ENCODE measurements around the gene RMND1. TPM values are rescaled to one million over a fixed set of nuclear protein-coding genes. Genes with fewer than 3 reads are reported as not detected.
A peak's percentile ranks its signal among the peaks of the same experiment; 100 is the strongest.

Gene RMND1
- total RNA-seq, 2 experiments from 2014 or later, result 19.0 to 19.7 TPM

GRCh38 chr6:151413372-151414145 is 38.4 kb downstream of the RMND1 start:
- TF ChIP-seq, protein P1, sequence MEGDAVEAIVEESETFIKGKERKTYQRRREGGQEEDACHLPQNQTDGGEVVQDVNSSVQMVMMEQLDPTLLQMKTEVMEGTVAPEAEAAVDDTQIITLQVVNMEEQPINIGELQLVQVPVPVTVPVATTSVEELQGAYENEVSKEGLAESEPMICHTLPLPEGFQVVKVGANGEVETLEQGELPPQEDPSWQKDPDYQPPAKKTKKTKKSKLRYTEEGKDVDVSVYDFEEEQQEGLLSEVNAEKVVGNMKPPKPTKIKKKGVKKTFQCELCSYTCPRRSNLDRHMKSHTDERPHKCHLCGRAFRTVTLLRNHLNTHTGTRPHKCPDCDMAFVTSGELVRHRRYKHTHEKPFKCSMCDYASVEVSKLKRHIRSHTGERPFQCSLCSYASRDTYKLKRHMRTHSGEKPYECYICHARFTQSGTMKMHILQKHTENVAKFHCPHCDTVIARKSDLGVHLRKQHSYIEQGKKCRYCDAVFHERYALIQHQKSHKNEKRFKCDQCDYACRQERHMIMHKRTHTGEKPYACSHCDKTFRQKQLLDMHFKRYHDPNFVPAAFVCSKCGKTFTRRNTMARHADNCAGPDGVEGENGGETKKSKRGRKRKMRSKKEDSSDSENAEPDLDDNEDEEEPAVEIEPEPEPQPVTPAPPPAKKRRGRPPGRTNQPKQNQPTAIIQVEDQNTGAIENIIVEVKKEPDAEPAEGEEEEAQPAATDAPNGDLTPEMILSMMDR (IDR thresholded peaks at IDR 0.05), result no peak
- H3K36me3 Mint-ChIP-seq (ENCODE audit: low read depth), result peaks cover 64% of the 10 kb centered on the region
- POLR2A ChIA-PET, result interaction anchor here (0.8 to 1.2 kb wide), 4 partner anchors 13 to 25 kb away, joined by 3 to 6 read pairs (median 5); no protein-coding TSS in a partner anchor

DNA sequence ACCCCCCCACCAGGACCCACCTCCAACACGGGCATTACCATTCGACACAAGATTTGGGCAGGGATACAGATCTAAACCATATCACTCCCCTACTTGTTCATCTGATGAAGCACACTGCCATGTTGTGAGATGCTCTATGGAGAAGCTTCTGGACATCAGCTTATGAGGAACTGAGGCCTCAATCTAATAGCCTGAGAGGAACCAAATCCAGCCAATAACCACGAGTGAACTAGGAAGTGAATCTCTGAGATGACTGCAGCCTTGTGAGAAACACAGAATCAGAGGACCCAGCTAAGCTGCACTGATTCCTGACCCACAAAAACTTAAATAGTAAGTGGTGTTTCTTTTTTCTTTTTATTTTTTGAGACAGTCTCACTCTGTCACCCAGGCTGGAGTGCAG is 39.0 kb downstream of the RMND1 start:
- DNase-seq (no peak), ATAC-seq (no peak)
- Mint-ChIP-seq H3K9me3 (peaks cover 7% of the 10 kb centered on the region), H3K36me3 (ENCODE audit: low read depth) (peaks cover 64% of the 10 kb centered on the region), H3K4me1 (ENCODE audit: low read depth) (peaks cover 18% of the 10 kb centered on the region), H3K27me3 (no peaks in the 10 kb centered on the region), H3K27ac (no peak overlapping the region), H3K4me3 (no peak overlapping the region)
- intact Hi-C loops (cut with micrococcal nuclease), result no loop called here
- ChIA-PET POLR2A (interaction anchor here (1.2 kb wide), 2 partner anchors 15 to 26 kb away, joined by 3 to 6 read pairs; no protein-coding TSS in a partner anchor), CTCF (no interaction called here)
- TF ChIP-seq, protein P1 (IDR thresholded peaks at IDR 0.05), result no peak

More at GRCh38 chr6:151413372-151414145, 38.4 kb downstream of the RMND1 start:
- Mint-ChIP-seq H3K4me3 (no peak overlapping the region), H3K4me1 (ENCODE audit: low read depth) (peaks cover 18% of the 10 kb centered on the region), H3K9me3 (peaks cover 7% of the 10 kb centered on the region), H3K27ac (no peak overlapping the region), H3K27me3 (no peaks in the 10 kb centered on the region)
- DNase-seq (peak; percentile 67), ATAC-seq (peak; percentile 93)
- CTCF ChIA-PET, result interaction anchor here (0.8 kb wide), 1 partner anchor 16 kb away, joined by 3 read pairs; no protein-coding TSS in a partner anchor
- intact Hi-C loops (cut with micrococcal nuclease), result no loop called here

DNA sequence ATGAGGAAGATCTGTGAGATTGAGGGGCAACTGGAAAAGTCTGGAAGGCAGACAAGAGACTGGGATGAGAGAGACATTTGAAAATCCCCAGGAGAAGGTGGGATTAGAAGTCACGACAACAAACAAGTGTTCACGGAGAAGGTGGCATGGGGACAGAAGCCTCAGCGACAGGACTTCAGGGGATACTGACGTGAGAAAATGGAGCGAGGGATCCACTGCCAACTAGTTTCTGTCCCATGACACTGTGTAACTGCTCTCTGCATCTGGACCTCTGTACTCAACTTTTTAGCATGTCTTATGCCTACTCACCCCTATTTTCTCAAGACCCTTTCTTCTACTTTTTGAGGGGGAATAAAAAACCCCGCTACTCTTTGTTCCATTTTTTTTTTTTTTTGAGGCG is 42.2 kb downstream of the RMND1 start:
- peak overlapping the region; percentile 27 for H3K27ac Mint-ChIP-seq
- H3K27me3 Mint-ChIP-seq, result no peaks in the 10 kb centered on the region
- intact Hi-C loops (cut with micrococcal nuclease), result no loop called here
- TF ChIP-seq, protein P1 (IDR thresholded peaks at IDR 0.05), result no peak
- no peak for ATAC-seq
- no peak for DNase-seq
- ChIA-PET CTCF (no interaction called here), POLR2A (no interaction called here)
- H3K4me1 Mint-ChIP-seq (ENCODE audit: low read depth), result peaks cover 23% of the 10 kb centered on the region
- peaks cover 60% of the 10 kb centered on the region for H3K36me3 Mint-ChIP-seq (ENCODE audit: low read depth)
- no peak overlapping the region for H3K4me3 Mint-ChIP-seq
- peaks cover 5% of the 10 kb centered on the region for H3K9me3 Mint-ChIP-seq

DNA sequence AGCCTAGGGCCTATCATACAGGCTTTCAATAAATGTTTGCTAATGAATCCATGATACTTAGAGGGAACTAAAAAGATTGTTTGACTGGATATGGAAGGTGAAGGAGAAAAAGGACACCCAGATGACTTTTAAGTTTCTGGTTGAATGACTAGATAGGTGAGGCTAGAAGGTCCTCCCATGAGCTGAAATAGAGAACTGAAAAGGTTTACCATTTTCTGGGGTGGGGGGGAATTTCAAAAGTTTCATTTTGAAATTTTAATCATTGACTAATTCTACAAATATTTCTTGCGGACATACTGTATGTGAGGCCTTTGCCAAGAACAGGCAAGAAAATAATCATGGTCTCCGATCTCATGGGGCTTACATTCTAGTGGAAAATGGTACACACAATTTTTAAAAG is 42.7 kb downstream of the RMND1 start:
- H3K4me1 Mint-ChIP-seq (ENCODE audit: low read depth), result peaks cover 19% of the 10 kb centered on the region
- no peak overlapping the region for H3K4me3 Mint-ChIP-seq
- CTCF ChIA-PET, result no interaction called here
- peaks cover 59% of the 10 kb centered on the region for H3K36me3 Mint-ChIP-seq (ENCODE audit: low read depth)
- H3K27me3 Mint-ChIP-seq, result no peaks in the 10 kb centered on the region
- peak overlapping the region; percentile 40 for H3K27ac Mint-ChIP-seq
- no peak for ATAC-seq
- intact Hi-C loops (cut with micrococcal nuclease), result no loop called here
- POLR2A ChIA-PET, result no interaction called here
- H3K9me3 Mint-ChIP-seq, result peaks cover 5% of the 10 kb centered on the region
- TF ChIP-seq, protein P1 (IDR thresholded peaks at IDR 0.05), result no peak
- no peak for DNase-seq

GRCh38 chr6:151408858-151409257 is 43.1 kb downstream of the RMND1 start:
- no peak for ATAC-seq
- Mint-ChIP-seq H3K27ac (peak overlapping the region; percentile 40), H3K9me3 (peaks cover 5% of the 10 kb centered on the region), H3K27me3 (no peaks in the 10 kb centered on the region), H3K36me3 (ENCODE audit: low read depth) (peaks cover 58% of the 10 kb centered on the region), H3K4me1 (ENCODE audit: low read depth) (peaks cover 16% of the 10 kb centered on the region), H3K4me3 (no peak overlapping the region)
- intact Hi-C loops (cut with micrococcal nuclease), result no loop called here
- CTCF ChIA-PET, result no interaction called here
- no peak for DNase-seq
- POLR2A ChIA-PET, result no interaction called here
- TF ChIP-seq, protein P1 (IDR thresholded peaks at IDR 0.05), result no peak

Data from activated CD8-positive, alpha-beta T cell treated with anti-CD3 and anti-CD28 coated beads for 36 hours (primary cell).